GM18868 (cell line): ENCODE data around the gene PDE6B.
"Not testable (repeated sequence)": the region's sequence is repeated elsewhere in the genome, so short reads cannot be mapped to it uniquely, and the experiment has no call there.

Experiments
- ATAC-seq: cut with Tn5 transposase; IDR thresholded peaks from one replicate; pipeline ENCODE4 v1.9.1; 2021; ENCODE audit warnings: mild to moderate bottlenecking, moderate library complexity; ENCODE audit not compliant: unreplicated experiment

PDE6B gene

DNA sequence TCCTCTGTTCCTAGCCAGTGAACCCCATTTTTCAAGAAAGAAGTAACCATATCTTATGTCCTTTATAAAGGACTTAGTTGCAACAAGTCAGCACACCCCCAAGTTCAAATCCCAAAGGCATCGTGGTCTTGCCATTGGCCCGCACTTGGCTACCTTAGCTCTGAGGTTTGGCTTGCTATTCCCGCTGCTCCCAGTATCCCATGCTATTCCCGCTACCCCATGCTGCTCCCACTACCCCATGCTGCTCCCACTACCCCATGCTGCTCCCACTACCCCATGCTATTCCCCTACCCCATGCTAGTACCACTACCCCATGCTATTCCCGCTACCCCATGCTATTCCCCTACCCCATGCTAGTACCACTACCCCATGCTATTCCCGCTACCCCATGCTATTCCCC lies 42.8 kb downstream of the PDE6B start:
- ATAC-seq = not testable (repeated sequence)

DNA sequence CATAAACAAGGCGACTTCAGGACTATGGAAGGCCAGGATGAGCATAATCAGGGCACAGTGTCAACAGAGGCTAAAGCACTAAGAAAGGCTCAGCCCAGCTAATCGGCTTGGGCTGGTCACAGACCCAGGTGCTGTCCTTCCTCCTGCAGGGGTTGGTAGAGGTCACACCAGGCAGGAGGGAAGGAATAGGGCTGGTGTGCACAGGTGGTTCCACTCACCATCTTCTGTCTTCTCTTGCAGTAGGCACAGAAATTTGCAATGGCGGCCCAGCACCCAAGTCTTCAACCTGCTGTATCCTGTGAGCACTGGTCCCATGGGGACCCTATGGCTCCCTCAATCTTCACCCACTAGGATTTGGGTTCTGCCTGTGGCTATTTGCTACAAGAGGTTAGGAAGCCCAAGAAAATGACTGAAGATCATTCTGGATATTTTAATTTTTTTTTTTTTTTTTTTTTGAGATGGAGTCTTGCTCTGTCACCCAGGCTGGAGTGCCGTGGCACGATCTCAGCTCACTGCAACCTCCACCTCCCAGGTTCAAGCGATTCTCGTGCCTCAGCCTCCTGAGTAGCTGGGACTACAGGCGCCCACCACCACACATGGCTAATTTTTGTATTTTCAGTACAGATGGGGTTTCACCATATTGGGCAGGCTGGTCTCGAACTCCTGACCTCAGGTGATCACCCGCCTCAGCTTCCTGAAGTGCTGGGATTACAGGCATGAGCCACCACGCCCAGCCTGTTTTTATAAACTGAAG lies 44.6 kb downstream of the PDE6B start:
- not testable (repeated sequence) for ATAC-seq

DNA sequence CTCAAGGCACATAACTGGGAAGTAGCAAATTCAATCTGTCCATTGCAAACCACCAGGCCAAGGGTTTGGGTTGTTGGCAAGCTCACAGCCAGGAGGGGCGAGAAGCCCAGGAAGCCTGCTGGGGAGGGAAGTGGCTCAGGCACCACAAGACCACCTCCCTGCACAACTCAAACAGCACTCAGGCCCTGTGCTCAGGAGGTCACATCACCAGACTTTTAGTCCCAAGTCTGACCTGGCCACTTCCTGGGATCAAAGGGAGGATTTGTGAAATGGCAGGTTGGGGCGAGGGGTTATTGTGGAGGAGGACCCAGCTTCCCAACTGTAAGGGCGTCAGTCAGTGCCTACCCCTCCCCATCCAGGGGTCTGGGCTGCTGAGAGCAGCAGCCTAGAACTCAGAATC lies 46.4 kb downstream of the PDE6B start:
- ATAC-seq = no peak

DNA sequence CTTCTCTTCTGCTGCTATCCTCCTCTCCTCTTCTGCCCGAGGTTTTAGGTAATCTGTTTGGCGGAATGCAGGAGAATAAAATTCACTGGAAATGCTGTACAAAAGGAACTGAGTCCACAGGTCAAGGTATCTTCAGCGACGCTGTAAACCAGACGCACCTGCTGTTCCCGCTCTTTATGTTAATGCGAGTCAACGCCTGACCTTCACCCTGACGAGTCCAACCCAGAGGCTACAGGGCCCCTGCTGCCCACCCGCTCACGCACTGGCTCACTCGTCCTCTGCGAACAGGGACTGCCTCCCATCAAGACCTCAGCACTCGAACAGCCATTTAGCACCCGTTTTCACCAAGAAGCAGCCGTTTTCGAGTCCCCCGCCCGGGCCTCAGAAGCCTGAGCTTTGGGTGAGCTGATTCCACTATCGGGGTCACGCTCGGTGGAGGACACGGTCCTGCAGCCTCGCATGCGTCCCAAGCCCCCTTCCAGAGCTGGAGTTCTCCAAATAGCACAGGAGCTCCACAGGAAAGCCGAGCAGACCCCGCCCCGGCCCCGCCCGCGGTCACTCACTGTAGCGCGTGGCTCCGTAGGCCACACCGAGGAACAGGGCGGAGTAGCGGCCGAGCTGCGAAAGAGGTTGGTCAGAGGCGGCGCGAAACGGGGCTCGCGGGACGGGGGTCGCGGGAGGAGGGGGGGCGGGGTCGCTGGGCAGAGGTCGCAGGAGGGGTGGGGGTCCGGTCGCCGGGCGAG lies 48.1 kb downstream of the PDE6B start:
- ATAC-seq = no peak

DNA sequence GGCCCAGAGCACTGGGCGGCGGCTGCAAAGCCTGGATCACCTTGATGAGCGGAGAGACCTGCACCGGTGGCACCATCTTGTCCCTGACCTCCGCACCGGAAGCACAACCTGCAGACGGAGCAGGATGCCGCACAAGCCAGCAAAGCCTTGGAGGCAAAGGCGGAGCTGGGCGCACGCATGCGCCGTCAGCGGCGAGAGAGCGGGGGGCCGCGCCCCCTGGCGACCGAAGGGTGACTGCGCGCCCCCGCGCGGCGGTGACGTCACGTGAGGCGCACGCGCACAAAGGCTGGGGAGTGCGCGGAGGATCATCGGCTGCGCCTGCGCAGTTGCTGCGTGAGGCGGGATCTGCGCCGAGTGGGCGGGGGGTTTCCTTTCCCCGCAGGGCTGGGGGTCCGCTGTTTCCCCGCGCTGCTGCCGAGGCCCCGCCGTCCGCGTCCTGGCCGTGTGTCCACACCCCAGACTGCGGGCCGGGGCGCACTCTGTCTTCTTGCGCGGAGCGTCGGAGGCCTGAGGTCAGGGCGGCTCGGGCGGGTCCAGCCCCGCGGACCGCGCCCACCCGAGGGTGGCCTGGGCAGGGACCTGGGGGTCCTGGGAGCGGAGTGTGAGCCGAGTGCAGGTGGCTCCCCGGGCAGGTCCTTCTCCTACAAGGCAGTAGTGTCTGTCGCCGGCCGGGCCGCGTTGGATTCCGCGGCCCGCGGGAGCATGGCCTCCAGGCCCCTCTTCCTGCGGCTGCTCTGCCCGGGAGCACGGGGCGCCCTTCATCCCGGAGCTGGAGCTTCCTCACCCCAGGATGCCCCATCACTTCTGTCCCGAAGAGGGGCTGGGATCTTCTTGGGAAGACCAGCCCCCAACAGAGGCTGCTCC lies 49.0 kb downstream of the PDE6B start, which contains the start of the genes ATP5ME and MYL5:
Gene ATP5ME, minus strand, starts transcription at position 105 of the 864 bp plus-strand sequence. Its CDS starts 29 bp downstream, at position 76.
Gene MYL5, plus strand, starts transcription at position 371 of the 864 bp plus-strand sequence. CDS start 3,485 bp downstream, outside the sequence.
- peak; percentile 76 for ATAC-seq

DNA sequence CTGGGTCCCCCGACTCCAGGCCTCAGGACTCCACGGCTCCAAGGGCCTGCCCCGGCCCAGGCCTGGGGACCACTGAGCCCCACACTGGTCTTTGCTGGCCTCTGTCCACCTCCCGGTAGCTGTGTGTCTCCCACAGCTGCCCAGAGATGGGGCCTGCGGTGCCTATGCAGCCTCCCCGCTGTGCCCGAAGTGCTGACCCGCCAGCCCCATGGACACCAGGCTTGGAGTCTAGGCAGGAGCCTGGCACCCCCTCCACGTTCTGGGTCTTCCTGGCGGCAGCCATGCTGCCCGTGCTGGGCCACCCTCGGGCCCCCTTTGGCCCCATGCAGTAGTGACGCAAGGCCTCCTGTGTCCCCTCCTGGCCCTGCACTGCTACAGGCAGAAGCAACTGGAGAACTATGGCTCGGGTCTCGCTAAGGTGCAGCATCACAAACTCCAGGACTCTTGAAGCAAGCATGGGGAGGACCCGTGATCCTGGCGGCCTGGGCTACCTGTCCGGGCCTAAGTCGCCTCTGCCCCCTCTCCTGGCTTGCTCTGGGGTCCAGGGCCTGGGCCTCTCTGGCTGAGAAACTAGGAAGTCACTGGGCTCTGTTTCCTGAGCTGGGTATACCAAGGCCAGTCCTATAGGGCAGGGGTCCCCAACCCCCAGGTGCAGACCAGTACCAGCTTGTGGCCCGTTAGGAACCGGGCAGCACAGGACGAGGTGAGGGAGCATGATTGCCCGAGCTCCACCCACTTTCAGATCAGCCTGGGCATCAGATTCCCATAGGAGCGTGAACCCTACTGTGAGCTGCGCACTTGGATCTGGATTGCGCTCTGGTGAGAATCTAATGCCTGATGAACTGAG lies 49.9 kb downstream of the PDE6B start:
- no peak for ATAC-seq

DNA sequence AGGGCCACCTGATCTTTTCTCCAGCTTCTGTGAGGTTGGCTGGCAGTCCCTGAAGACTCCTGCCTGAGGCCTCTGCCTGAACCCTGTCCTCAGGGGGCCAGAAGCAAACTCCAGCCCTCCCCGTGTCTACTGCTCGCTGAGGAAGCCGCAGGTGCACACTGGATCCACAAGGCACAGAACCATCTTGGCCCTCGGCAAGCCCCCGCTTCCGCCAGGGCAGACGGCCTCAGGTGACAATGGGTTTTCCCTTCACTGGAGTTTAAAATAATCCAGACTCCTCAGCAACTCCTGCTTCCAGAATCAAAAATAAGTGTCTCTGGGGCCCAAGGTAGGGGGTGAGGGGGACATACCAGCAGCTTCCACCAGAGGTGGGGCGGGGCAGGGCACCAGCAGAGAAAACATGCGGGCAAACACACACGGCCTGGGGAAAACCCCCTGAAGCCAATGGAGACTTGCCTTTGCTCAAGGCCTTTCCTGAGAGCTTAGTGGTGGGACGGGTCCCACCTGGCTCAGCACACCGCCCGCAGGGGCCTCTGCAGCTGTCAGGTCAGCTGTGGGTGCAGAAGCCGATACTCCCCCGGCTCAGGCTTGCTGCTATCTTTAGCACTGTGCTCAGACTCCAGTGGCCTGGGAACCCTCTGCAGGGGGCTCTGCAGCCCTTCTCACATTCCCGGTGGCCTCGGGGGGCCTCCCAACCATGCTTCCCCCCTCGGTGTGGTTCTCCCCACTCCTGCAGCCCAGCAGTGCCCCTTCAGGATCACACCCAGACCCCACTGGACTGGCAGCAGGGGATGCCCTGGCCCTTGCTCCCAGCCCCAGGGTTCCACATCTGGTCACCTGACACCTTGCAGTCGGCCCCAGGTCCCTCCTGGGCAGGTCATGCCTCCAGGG lies 50.9 kb downstream of the PDE6B start:
- ATAC-seq = peak; percentile 35

DNA sequence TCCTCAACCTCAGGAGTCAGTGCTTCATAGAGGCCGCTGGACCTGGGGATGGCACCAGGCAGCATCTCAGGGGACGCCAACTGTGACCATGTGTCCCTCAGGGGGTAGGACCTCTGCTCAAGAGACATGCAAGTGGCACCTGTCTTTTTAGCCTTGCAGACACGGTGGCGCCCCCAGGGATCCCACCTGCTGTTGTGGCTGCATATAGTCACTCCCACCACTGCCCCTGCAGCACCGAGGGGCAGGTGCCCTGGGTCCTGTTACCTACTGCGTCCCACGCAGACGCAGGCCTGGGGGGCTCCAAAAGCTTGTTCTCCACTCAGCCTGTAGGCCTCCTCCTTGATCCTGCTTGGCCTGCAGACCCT lies 51.5 kb downstream of the PDE6B start:
- ATAC-seq = no peak

DNA sequence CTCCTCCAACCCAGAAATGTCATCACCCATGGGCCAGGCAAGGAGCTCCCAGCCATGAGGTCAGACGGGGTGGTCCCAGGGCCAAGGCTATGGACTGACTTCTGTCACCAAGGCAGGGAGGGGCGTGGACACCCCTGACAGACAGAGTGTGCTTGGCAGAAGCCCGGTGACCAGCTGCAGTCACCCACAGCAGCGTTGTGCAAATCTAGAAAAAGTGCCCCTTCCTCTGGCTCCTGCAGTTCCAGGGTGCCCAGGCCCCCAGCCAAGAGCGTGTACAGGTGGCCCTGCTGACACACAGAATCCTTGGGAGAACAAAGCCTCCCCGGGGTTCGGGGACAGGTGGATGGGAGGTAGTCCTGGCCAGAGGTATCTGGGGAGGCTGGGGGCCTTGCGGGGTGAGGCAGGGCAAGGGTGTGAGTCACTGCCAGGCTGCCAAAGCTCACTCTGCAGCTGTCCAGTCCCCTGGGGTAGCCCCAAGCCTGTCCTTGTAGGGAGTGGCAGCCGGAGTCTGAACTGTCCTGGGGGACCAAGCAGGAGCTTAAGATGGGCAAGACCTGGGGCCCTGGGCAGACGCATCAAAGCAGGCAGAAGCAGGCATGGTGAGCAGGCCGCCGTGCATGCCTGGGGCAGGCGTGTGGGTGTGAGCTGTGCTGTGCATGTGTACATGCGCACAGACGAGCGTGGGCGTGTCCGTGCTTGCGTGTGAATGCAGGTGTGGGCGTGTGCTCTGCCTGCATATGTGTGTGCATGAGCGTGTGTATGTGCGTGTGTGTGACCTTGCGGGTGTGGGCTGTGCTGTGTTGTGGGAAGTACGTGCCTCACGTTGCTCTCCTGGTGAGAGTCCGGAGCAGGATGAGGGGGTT lies 52.3 kb downstream of the PDE6B start:
- ATAC-seq = no peak

DNA sequence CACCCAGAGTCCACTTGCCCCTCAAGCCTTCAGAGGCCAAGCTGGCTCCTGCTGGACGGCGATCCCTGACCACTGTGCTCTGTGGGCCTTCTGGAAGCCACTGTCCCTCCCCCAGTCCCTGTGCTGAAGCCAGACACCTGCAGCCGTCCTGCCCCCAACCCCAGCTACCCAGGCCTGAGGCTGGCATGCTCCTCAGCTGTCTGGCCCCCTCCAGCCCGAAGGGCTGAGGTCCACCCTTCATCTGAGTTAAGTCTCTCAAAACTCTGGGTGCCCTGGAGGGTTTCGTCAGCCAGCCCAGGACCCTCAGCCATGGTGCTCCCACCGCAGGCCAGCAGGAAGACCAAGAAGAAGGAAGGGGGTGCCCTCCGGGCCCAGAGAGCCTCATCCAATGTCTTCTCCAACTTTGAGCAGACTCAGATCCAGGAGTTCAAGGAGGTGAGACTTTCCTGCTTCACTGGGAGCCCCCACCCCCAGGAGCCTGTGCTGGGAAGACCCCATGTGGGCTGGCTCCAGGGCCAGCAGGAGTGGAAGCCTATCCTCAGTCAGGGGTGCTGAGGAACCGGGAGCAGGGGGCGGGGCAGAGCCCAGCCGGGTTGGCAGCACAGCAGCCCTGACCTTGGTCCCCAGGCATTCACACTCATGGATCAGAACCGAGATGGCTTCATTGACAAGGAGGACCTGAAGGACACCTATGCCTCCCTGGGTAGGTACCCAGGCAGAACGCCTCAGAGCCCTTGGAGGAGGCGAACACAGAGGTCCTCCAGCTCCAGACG lies 53.1 kb downstream of the PDE6B start:
- no peak for ATAC-seq

DNA sequence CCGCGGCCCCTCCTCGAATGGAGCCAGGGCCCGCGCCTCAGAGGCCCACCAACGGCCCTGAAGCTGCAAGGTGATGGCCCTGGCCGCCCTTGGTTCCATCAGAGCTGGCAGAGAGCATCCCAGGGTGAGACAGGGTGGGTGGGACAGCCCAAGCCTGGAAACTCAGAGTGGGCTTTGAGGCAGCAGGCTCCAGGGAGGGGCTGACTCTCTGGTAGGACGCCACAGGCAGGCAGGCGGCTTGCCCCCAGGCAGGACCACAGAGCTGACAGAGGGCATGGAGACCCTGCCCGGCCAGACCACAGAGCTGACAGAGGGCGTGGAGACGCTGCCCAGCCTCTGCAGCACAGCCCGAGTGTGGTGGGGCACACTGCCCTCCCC lies 53.7 kb downstream of the PDE6B start:
- no peak for ATAC-seq

DNA sequence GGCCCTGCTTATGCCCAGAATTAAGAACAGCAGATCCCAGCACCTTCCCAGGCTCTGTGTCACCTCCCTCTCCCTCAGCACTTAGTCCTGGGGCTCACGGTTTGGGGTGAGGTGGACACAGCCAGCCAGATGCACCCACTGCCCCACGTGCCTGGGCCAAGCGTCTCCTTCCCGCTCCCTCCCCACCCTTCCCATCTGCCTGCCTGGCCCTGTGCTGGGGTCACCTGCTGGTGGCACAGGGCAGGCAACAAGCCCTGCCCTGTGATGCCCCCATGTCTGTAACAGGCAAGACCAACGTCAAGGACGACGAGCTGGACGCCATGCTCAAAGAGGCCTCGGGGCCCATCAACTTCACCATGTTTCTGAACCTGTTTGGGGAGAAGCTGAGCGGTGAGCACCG lies 54.3 kb downstream of the PDE6B start:
- ATAC-seq = no peak

DNA sequence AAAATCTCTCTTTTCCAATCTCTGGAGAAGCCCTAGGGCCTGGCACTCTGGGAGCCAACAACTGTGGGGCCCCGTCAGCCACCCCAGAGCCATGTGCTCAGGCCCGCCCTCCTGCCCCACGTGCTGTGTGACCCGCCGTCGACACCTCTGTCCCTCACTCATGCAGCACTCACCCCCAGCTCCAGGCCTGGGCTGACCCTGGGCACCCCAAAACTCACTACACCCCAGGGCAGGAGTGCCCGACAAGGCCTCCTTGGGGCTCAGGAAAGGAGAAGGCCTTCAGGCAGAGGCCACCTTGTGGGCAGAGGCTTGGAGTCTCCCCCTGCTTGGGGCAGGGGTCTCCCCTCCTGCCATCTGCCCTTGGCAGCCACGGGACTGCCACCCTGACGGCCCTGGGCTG lies 54.7 kb downstream of the PDE6B start:
- ATAC-seq = no peak

DNA sequence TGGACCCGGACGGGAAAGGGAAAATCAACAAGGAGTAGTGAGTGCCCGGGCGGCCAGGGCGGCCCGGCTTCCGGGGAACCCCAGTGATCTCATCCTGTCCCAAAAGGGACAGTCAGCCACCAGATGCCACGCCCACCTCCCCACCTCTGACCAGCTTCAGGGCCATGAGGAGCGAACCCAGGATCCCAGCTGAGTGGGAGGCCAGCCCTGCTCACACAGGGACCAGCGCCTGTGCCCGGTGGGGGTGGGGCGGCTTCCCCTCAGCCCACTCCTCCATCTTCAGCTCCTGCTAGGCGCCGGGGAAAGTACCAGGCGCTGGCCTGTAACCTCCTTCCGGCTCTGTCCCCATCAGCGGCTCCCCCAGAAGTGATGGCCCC lies 55.2 kb downstream of the PDE6B start:
- ATAC-seq = no peak

DNA sequence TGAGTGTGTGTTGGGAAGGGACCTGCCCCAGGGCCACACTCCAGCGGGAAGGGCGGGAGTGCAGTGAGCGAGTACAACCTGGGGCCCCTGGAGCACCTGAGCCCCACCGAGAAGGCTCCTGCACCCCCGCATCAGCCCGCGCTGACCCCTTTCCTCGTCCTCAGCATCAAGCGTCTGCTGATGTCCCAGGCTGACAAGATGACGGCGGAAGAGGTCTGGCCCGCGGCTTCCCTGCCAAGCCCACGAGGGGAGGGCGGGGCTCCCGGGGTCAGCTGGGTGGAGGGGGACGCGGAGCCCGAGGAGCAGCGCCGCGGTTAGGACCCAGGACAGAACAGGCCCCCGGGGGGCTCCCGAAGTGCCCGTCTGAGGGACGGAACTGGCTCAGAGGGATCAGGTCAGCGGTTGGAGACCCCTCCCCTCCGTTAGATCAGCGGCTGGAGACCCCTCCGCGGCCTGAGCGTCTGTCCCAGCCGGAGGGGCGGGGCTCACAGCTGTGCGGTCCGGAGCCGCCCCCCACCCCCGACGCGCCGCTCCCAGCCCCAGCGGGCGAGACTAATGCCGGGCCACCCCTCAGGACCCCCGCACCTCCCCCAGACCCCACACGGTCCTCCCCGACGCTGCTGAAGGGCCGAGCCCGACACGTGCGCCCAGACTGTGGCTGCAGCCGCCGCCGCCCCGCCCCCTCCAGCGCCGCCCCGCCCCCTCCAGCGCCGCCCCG lies 55.7 kb downstream of the PDE6B start:
- ATAC-seq = no peak

DNA sequence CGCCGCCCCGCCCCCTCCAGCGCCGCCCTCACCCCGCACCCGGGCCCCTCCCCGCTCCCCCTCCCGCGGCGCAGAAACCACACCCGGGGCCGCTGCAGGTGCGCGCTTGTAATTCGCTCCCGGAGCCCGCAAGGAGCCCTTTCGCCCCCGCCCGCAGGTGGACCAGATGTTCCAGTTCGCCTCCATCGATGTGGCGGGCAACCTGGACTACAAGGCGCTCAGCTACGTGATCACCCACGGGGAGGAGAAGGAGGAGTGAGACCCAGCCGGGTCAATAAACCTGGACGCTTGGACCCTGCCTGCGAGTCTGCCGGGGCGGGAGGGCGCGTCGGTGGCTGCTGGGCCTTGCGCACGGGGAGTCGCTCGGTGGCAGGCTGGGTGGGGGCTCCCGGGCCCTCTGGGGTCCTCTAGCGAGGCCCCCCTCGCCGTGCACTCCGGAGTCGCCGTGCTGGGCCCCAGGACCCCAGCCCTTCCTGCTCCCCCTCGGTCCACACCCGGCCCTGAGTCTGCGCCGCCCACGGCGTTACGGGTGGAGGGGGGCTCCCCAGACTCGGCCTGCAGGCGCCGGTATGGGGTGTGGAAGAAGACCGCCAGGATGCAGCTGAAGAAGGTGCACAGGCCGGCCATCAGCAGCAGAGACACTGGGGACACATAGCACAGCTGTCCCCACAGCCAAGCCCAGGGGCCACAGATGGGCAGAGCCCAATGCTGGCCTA lies 56.5 kb downstream of the PDE6B start:
- no peak for ATAC-seq
